ENCODE results near the gene GTF3C5.
"Not testable (repeated sequence)": the region's sequence is repeated elsewhere in the genome, so short reads cannot be mapped to it uniquely, and the experiment has no call there.

GTF3C5 gene

GRCh38 chr9:133032171-133032570, 1.4 kb downstream of the GTF3C5 start:
- no peak for DNase-seq

- DNase-seq, result no peak
These were observed 4.9 kb downstream of the GTF3C5 start for GRCh38 chr9:133035669-133036068.

GRCh38 chr9:133037775-133038515, 7.1 kb downstream of the GTF3C5 start:
- DNase-seq, result no peak

DNA sequence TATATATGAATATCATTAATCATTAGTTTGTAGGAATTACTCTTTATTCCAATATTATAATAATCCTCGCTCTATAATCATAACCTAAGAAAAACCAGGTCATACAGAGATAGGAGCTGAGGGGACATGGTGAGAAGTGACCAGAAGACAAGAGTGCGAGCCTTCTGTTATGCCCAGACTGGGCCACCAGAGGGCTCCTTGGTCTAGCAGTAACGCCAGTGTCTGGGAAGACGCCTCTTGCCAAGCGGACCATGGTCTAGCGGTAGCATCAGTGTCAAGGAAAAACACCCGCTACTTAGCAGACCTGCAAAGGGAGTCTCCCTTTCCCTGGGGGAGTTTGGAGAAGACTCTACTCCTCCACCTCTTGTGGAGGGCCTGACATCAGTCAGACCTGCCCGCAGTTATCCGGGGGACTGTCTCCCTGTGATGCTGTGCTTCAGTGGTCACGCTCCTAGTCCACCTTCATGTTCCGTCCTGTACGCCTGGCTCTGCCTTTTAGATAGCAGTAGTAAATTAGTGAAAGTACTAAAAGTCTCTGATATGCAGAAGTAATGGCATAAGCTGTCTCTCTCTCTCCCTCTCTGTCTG, 10.2 kb downstream of the GTF3C5 start:
- not testable (repeated sequence) for DNase-seq

- no peak for DNase-seq
These were observed 11.2 kb downstream of the GTF3C5 start for GRCh38 chr9:133041958-133042357.

- DNase-seq, result no peak
These were observed 11.9 kb downstream of the GTF3C5 start for GRCh38 chr9:133042676-133043075.

DNA sequence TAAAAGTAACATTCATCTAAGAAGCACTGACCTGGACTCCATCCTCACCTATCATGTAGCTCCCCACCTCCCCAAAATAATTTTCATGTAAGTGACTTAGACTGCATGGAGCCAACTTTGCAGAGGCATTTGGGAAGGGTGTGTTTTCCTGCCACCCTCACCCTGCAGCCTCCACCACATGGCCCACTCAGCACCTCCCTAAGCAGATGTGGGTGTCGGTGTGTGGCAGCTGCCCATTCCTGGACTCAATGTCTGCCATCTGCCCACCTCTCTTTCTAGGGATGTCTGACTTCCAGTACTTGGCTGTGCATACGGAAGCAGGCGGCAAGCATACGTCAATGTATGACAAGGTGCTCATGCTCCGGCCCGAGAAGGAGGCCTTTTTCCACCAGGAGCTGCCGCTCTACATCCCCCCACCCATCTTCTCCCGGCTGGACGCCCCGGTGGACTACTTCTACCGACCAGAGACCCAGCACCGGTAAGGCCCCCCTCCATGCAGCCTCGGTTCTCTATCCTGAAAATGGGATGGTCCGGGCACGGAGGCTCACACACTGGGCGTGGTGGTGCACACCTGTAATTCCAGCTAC, 12.7 kb downstream of the GTF3C5 start:
- no peak for DNase-seq

GRCh38 chr9:133044125-133044524, 13.3 kb downstream of the GTF3C5 start:
- no peak for DNase-seq

- DNase-seq, result no peak
These were observed 13.9 kb downstream of the GTF3C5 start for GRCh38 chr9:133044661-133045060.

GRCh38 chr9:133045132-133045531, 14.3 kb downstream of the GTF3C5 start:
- no peak for DNase-seq

GRCh38 chr9:133046196-133046899, 15.6 kb downstream of the GTF3C5 start:
- no peak for DNase-seq

DNA sequence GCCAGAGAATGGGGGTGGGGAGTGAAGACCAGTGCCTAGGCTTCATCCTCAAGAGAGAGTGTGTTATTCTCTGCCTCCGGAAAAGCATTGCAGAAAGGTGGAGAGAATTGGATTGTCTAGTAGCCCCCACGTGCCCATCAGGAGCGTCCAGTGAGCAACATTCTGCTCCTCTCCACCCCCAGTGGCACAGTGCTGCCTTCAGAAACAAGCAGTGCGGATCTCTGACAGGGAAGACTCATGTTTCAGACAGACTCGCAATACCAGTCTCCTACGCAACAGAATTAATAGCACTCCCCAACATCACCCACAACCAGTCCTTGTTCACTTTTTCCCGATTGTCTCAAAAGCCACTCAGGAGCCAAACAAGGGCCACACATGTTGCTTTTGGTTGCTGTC, 16.1 kb downstream of the GTF3C5 start:
- DNase-seq, result no peak

- DNase-seq, result no peak
These were observed 17.8 kb downstream of the GTF3C5 start for GRCh38 chr9:133048595-133048994.

DNA sequence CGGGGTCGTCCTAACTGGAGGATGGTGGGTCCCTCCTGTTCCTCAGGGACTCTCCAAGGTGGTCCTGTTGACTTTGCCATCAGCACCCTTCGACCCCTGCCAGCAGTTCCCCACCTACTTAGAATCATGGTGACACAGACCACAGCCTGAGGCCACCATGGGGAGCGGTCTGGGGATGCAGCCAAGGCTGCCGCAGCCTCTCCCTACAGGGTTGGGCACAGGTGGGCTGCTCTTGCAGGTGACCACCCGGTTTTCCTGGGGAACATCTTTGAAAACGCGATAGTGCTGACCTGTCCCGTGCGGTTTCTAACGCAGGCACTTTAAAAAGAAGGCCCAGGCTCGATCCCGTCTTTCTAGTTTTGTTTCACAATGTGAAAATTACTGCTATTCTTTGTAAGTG, 18.2 kb downstream of the GTF3C5 start:
- no peak for DNase-seq

- no peak for DNase-seq
These were observed 19.3 kb downstream of the GTF3C5 start for GRCh38 chr9:133050142-133050541.

- DNase-seq, result no peak
These were observed 20.0 kb downstream of the GTF3C5 start for GRCh38 chr9:133050781-133051180.

- no peak for DNase-seq
These were observed 20.6 kb downstream of the GTF3C5 start for GRCh38 chr9:133051281-133051900.

DNA sequence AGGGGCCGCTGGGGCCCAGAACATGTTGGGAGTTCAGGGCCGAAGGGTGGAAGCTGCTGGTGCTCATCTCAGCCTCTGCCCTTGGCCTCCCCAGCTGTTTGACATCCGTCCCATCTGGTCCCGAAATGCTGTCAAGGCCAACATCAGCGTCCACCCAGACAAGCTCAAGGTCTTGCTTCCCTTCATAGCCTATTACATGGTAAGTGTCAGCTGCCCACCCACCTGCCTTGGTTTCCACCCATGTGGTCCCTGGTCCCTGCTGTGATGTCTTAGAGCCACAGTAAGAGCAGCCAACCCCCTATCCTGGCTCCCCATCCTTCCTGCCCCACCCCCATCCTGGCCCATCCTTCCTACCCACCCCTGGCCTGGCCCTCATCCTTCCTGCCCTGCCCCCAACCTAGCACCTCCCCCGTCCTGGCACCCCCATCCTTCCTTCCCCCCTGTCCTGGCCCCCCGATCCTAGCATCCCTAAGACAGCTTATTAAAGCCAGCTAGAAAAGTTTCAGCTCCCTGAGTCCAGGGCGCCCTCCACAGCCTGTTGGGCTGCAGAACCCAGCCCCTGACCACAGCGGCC, 21.3 kb downstream of the GTF3C5 start:
- no peak for DNase-seq

- no peak for DNase-seq
These were observed 23.5 kb downstream of the GTF3C5 start for GRCh38 chr9:133054194-133054890.

DNA sequence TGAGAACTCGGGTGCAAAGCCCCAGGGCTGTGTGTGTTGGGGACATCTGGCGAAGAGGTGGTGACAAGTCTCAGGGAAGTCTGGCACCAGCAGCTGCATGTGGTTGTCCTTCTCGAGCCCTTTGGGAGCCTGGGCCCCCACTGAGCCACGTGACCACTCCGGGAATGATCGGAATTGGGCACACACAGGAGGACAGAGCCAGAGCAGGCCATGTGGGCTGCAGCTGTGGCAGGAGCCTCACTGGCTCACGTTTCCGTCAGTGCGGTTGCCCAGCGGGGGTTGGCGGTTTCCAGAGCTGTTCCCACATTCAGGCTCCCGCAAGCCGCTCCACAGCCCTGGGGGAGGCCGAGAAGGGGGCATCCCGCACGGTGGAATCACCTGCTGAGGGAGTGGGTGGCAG, 24.2 kb downstream of the GTF3C5 start:
- no peak for DNase-seq

DNA sequence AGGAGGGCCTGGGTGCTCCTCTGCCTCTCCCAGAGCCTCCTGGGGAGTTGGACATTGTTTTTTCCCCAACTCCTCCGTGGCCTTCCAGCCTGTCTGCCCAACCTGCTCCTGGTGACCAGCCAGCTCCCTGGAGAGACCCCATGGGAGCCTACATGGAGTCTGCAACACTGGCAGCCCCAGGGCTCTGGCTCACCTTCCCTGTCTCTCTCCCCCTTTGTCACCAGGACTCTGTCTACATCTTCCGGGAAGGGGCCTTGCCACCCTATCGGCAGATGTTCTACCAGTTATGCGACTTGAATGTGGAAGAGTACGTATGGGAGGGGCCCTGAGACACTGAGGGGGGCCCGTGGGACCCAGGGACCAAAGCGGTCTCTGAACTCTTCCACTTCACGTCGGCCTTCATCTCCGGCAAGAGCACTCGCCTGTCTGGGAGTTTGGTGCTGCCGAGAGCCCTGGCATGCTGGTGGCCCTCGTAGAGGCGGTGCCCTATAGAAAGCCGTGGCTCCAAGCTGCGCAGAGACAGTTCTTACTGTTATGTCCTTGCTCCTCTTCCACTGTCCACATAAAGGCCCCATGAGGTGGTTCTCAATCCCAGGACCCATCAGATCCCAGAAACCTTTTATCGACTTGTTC, 25.1 kb downstream of the GTF3C5 start:
- DNase-seq, result no peak

DNA sequence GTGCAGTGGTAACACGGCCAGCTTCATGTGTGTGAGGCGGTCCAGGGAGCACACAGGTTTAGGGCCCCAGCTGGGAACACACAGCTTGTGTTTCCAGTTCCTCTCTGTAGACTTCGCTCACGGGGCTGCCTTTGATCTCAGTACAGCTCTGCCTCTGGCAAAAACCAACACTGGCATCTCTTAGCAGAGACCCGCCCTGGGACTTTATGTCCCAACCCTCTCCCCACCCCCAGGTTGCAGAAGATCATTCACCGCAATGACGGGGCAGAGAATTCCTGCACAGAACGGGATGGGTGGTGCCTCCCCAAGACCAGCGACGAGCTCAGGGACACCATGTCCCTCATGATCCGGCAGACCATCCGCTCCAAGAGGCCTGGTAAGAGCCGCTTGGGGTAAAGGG, 25.7 kb downstream of the GTF3C5 start:
- DNase-seq, result no peak

Data from NCI-H1092 treated with DMSO at 0.1 percent for 48 hours (cell line).